HepG2 (cell line): ENCODE results near the gene TUBA4B. TPM values are rescaled to one million over a fixed set of nuclear protein-coding genes. Genes with fewer than 3 reads are reported as not detected.

Experiments used
- ATF5 ChIP-seq: sonication (generic); formaldehyde crosslinking; IDR thresholded peaks from 2 replicates; pipeline ENCODE4 v1.4.0; 2020; ENCODE audit warnings: mild to moderate bottlenecking, low read depth, missing genetic modification reagents
- BATF2 ChIP-seq: sonication (generic); formaldehyde crosslinking; IDR thresholded peaks from 2 replicates; pipeline ENCODE4 v1.8.0; 2022; ENCODE audit warnings: mild to moderate bottlenecking, missing genetic modification reagents, moderate library complexity
- DMAP1 ChIP-seq: IDR thresholded peaks from 2 replicates; pipeline ENCODE4 v1.6.1; 2016
- ETS1 ChIP-seq: sonication (generic); formaldehyde crosslinking; IDR thresholded peaks from 2 replicates; pipeline ENCODE4 v1.4.0; 2020; ENCODE audit warnings: missing genetic modification reagents
- HMGA1 ChIP-seq: sonication (generic); formaldehyde crosslinking; conservative IDR thresholded peaks from 2 replicates; pipeline ENCODE4 v1.4.0; 2020; ENCODE audit warnings: missing genetic modification reagents
- HOXA3 ChIP-seq: sonication (generic); formaldehyde crosslinking; IDR thresholded peaks from 2 replicates; pipeline ENCODE4 v1.5.0; 2020; ENCODE audit warnings: missing genetic modification reagents
- ISX ChIP-seq: sonication (generic); formaldehyde crosslinking; conservative IDR thresholded peaks from 2 replicates; pipeline ENCODE4 v1.5.0; 2020; ENCODE audit warnings: missing genetic modification reagents
- MAX ChIP-seq: IDR thresholded peaks from 2 replicates; pipeline ENCODE4 v1.6.1; 2012; ENCODE audit warnings: inconsistent platforms
- MZF1 ChIP-seq: sonication (generic); formaldehyde crosslinking; IDR thresholded peaks from 2 replicates; pipeline ENCODE4 v1.8.1; 2023; ENCODE audit warnings: mild to moderate bottlenecking, missing genetic modification reagents, borderline replicate concordance
- PPARG ChIP-seq: conservative IDR thresholded peaks from 2 replicates; pipeline ENCODE4 v1.6.1; 2016; ENCODE audit warnings: missing biosample characterization, missing genetic modification reagents
- RAD21 ChIP-seq: fragments of 450-650 bp; formaldehyde crosslinking; IDR thresholded peaks from 2 replicates; pipeline ENCODE4 v1.5.0; 2020; ENCODE audit warnings: mild to moderate bottlenecking
- ZBTB42 ChIP-seq: sonication (generic); formaldehyde crosslinking; IDR thresholded peaks from 2 replicates; pipeline ENCODE4 v1.5.0; 2020; ENCODE audit warnings: mild to moderate bottlenecking, missing genetic modification reagents
- ZBTB44 ChIP-seq: sonication (generic); formaldehyde crosslinking; IDR thresholded peaks from 2 replicates; pipeline ENCODE4 v1.4.0; 2020; ENCODE audit warnings: missing genetic modification reagents
- ZFP41 ChIP-seq: sonication (generic); formaldehyde crosslinking; IDR thresholded peaks from 2 replicates; pipeline ENCODE4 v1.4.0; 2020; ENCODE audit warnings: mild to moderate bottlenecking, missing genetic modification reagents, borderline replicate concordance
- ZNF318 ChIP-seq: sonication (generic); formaldehyde crosslinking; IDR thresholded peaks from 2 replicates; pipeline ENCODE4 v1.4.0; 2020; ENCODE audit warnings: mild to moderate bottlenecking, missing genetic modification reagents
- ZZZ3 ChIP-seq: sonication (generic); formaldehyde crosslinking; IDR thresholded peaks from 2 replicates; pipeline ENCODE4 v1.4.0; 2020; ENCODE audit warnings: missing genetic modification reagents, mild to moderate bottlenecking, borderline replicate concordance
- polyA plus RNA-seq, 8 experiments: library from polyadenylated mRNA; depleted of rRNA in 3 of 8; stranded (reverse) in 7 of 8; unstranded in 1 of 8; fragments of >200 nt; fragmentation: Illumina TruSeq in 4 of 8; extraction: Trizol in 4 of 8; gene quantifications; 2 replicates each; pipeline versions ENCODE4 v1.2.1 to v1.2.3, GENCODE V29; 2011 to 2016; ENCODE audit warnings: low read depth in 4 of 8, missing spikeins in 1 of 8, mixed read lengths in 1 of 8; ENCODE audit not compliant: insufficient read depth in 1 of 8
- total RNA-seq, 5 experiments: library from RNA; depleted of rRNA; stranded (reverse); fragments of >200 nt; fragmentation: Illumina TruSeq; extraction: Trizol; gene quantifications; 2 replicates each; pipeline ENCODE4 v1.2.3, GENCODE V29; 2016; ENCODE audit warnings: low read depth in 1 of 5

Gene TUBA4B
- total and polyA plus RNA-seq, 2 of the 13 experiments (the other 11 are each of a cell fraction or from before 2014, with no cell fraction given): 0.18 to 0.22 TPM

- TF ChIP-seq ZNF318 (peak; percentile 28; the same call in 1 of the 2 replicates), RAD21 (CRISPR knock-in tag) (peak; percentile 24; the same call in 1 of the 2 replicates), BATF2 (no peak), ZBTB42 (CRISPR knock-in tag) (peak; percentile 95), HOXA3 (0 out of 2 replicates have a peak, but pooled peaks have one; percentile 30), ETS1 (CRISPR knock-in tag) (no peak), ZBTB44 (no peak), HMGA1 (CRISPR knock-in tag) (no peak), ZFP41 (0 out of 2 replicates have a peak, but pooled peaks have one; percentile 22), MAX (peak; percentile 71), DMAP1 (CRISPR knock-in tag) (peak; percentile 57; the same call in 1 of the 2 replicates), ZZZ3 (CRISPR knock-in tag) (no peak), ATF5 (CRISPR knock-in tag) (0 out of 2 replicates have a peak, but pooled peaks have one; percentile 27), MZF1 (CRISPR knock-in tag) (peak; percentile 80; the same call in 1 of the 2 replicates), PPARG (CRISPR knock-in tag) (peak; percentile 60), ISX (CRISPR knock-in tag) (no peak)
Observed at GRCh38 chr2:219249203-219249980, 3.7 kb upstream of the TUBA4B start (continued).
